HCT116 (cell line): ENCODE data around the gene TPBGL. TPM values are rescaled to one million over a fixed set of nuclear protein-coding genes. Genes with fewer than 3 reads are reported as not detected.

ENCODE experiments used
- ATAC-seq: fragments of 200-7000 bp; cut with Tn5 transposase; 2 replicates; pipeline ENCODE4 v1.9.1; 2020; ENCODE audit warnings: mild to moderate bottlenecking, moderate library complexity
- BruUV-seq: library from RNA; stranded (reverse); fragments of 400-500 nt; replicated peaks from 2 replicates; lab custom pipeline; 2021; lab: Mats Ljungman, UMichigan
- CTCF ChIA-PET: fragments of 300-600 bp; sonication (Branson Sonifier 250); formaldehyde crosslinking; loops from one replicate; lab custom pipeline; 2021; ENCODE audit warnings: antibody characterized with exemption; lab: Charles Lee
- POLR2A ChIA-PET: fragments of 300-600, 350-600 bp; sonication (Branson Sonifier 250); formaldehyde crosslinking; loops from one replicate; lab custom pipeline; 2021; ENCODE audit warnings: antibody characterized with exemption; lab: Charles Lee
- RAD21 ChIA-PET, 2 experiments: fragments of 300-600 bp; sonication (Branson Sonifier 250); formaldehyde crosslinking; loops; one replicate each; lab custom pipeline; 2023; ENCODE audit warnings: low total read pairs in 2 of 2; ENCODE audit not compliant: uncharacterized antibody in 2 of 2, unreplicated experiment in 2 of 2, low non-redundant PET in 1 of 2; lab: Charles Lee
- DNase-seq: peaks from one replicate; pipeline ENCODE4 v3.0.0-alpha.2; 2010; ENCODE audit warnings: low read depth, low spot score
- H2AFZ ChIP-seq: fragments of 200-600 bp; shearing (Covaris generic), sonication (generic); 2 replicates; pipeline ENCODE4 v1.6.1; 2017; ENCODE audit warnings: low read depth, mixed run types, mixed read lengths, antibody characterized with exemption, low read length; ENCODE audit not compliant: poor library complexity, severe bottlenecking
- H3K27ac ChIP-seq: 2 replicates; pipeline ENCODE4 v1.5.1; 2012; ENCODE audit warnings: low read depth, low read length
- H3K27me3 ChIP-seq: fragments of 200-600 bp; sonication (generic); 2 replicates; pipeline ENCODE4 v1.6.1; 2016; ENCODE audit warnings: mixed run types, low read length, mixed read lengths; ENCODE audit not compliant: insufficient read depth
- H3K36me3 ChIP-seq, 2 experiments: fragments of 200-500 bp in 1 of 2; fragments of 200-600 bp in 1 of 2; sonication (Bioruptor generic) in 1 of 2; sonication (generic) in 1 of 2; 2 replicates each; pipeline versions ENCODE4 v1.5.1 to v1.6.1; 2014 to 2016; ENCODE audit warnings: low read length in 2 of 2, inconsistent platforms in 1 of 2, mixed read lengths in 1 of 2, mixed run types in 1 of 2; ENCODE audit not compliant: insufficient read depth in 2 of 2, control insufficient read depth in 1 of 2
- H3K4me1 ChIP-seq, 2 experiments: fragments of 200-600 bp in 1 of 2; sonication (generic) in 1 of 2; 2 replicates each; pipeline versions ENCODE4 v1.5.1 to v1.6.1; 2012 to 2017; ENCODE audit warnings: low read length in 2 of 2, inconsistent platforms in 1 of 2, mild to moderate bottlenecking in 1 of 2, mixed read lengths in 1 of 2, mixed run types in 1 of 2, moderate library complexity in 1 of 2; ENCODE audit not compliant: insufficient read depth in 2 of 2, control insufficient read depth in 1 of 2
- H3K4me2 ChIP-seq: fragments of 200-600 bp; sonication (generic); 2 replicates; pipeline ENCODE4 v1.6.1; 2017; ENCODE audit warnings: mixed run types, low read length, mixed read lengths
- H3K4me3 ChIP-seq, 2 experiments: fragments of 200-600 bp in 1 of 2; sonication (generic) in 1 of 2; replicated peaks in 1 of 2; 2 replicates each; pipeline ENCODE4 v1.5.1; 2011 to 2016; ENCODE audit warnings: low read length in 2 of 2, control low read depth in 1 of 2, low read depth in 1 of 2, mild to moderate bottlenecking in 1 of 2, mixed read lengths in 1 of 2, mixed run types in 1 of 2
- H3K79me2 ChIP-seq: fragments of 200-600 bp; sonication (generic); 2 replicates; pipeline ENCODE4 v1.6.1; 2017; ENCODE audit warnings: mild to moderate bottlenecking, mixed run types, low read length, moderate library complexity, mixed read lengths; ENCODE audit not compliant: insufficient read depth
- H3K9ac ChIP-seq: fragments of 200-600 bp; sonication (generic); 2 replicates; pipeline ENCODE4 v1.6.1; 2016; ENCODE audit warnings: low read length, mixed read lengths
- H3K9me2 ChIP-seq: fragments of 200-600 bp; sonication (generic), shearing (Covaris generic); 2 replicates; pipeline ENCODE4 v1.6.1; 2017; ENCODE audit warnings: mixed run types, mild to moderate bottlenecking, moderate library complexity; ENCODE audit not compliant: insufficient read depth
- H3K9me3 ChIP-seq, 2 experiments: fragments of 200-500 bp in 1 of 2; fragments of 200-600 bp in 1 of 2; sonication (Bioruptor generic) in 1 of 2; sonication (generic) in 1 of 2; 2 replicates each; pipeline ENCODE4 v1.6.1; 2014 to 2017; ENCODE audit warnings: low read length in 2 of 2, mixed read lengths in 2 of 2, inconsistent platforms in 1 of 2, low read depth in 1 of 2, mild to moderate bottlenecking in 1 of 2, mixed run types in 1 of 2, moderate library complexity in 1 of 2; ENCODE audit not compliant: control insufficient read depth in 1 of 2, insufficient read depth in 1 of 2
- H4K20me1 ChIP-seq: fragments of 200-600 bp; sonication (generic), shearing (Covaris generic); 2 replicates; pipeline ENCODE4 v1.6.1; 2017; ENCODE audit warnings: mixed run types, mild to moderate bottlenecking, moderate library complexity; ENCODE audit not compliant: insufficient read depth
- ATF3 ChIP-seq: IDR thresholded peaks from 2 replicates; pipeline ENCODE4 v1.6.1; 2012
- CEBPB ChIP-seq: IDR thresholded peaks from 2 replicates; pipeline ENCODE4 v1.6.1; 2012; ENCODE audit warnings: low read depth
- CTCF ChIP-seq, 3 experiments: fragments of 200-600 bp in 1 of 3; sonication (generic) in 1 of 3; IDR thresholded peaks in 2 of 3; conservative IDR thresholded peaks in 1 of 3; 2 replicates each; pipeline ENCODE4 v1.5.1; 2012 to 2017; ENCODE audit warnings: low read depth in 2 of 3, low read length in 2 of 3, antibody characterized with exemption in 1 of 3, borderline replicate concordance in 1 of 3, control low read depth in 1 of 3, mild to moderate bottlenecking in 1 of 3, mixed read lengths in 1 of 3, mixed run types in 1 of 3, moderate library complexity in 1 of 3; ENCODE audit not compliant: insufficient read depth in 1 of 3
- ELF1 ChIP-seq: IDR thresholded peaks from 2 replicates; pipeline ENCODE4 v1.6.1; 2012; ENCODE audit warnings: low read depth, borderline replicate concordance
- EZH2phosphoT487 ChIP-seq: fragments of 200-600 bp; IDR thresholded peaks from 2 replicates; pipeline ENCODE4 v1.6.1; 2018; ENCODE audit warnings: antibody characterized with exemption, borderline replicate concordance
- FOSL1 ChIP-seq: IDR thresholded peaks from 2 replicates; pipeline ENCODE4 v1.6.1; 2012; ENCODE audit warnings: low read depth
- MAX ChIP-seq: IDR thresholded peaks from 2 replicates; pipeline ENCODE4 v1.6.1; 2012
- POLR2A ChIP-seq: IDR thresholded peaks from 2 replicates; pipeline ENCODE4 v1.7.0; 2011; ENCODE audit warnings: borderline replicate concordance; ENCODE audit not compliant: insufficient read depth, insufficient read length; ENCODE audit errors: extremely low read depth
- POLR2AphosphoS5 ChIP-seq: IDR thresholded peaks from 2 replicates; pipeline ENCODE4 v1.6.1; 2011; ENCODE audit warnings: mild to moderate bottlenecking, low read depth, low read length, moderate library complexity
- RAD21 ChIP-seq: IDR thresholded peaks from 2 replicates; pipeline ENCODE4 v1.6.1; 2012; ENCODE audit warnings: low read depth, mild to moderate bottlenecking
- REST ChIP-seq: IDR thresholded peaks from 2 replicates; pipeline ENCODE4 v1.6.1; 2012; ENCODE audit warnings: low read depth
- SP1 ChIP-seq: IDR thresholded peaks from 2 replicates; pipeline ENCODE4 v1.6.1; 2012; ENCODE audit warnings: low read depth
- YY1 ChIP-seq: IDR thresholded peaks from 2 replicates; pipeline ENCODE4 v1.6.1; 2011; ENCODE audit warnings: low read length, low read depth, moderate library complexity, mild to moderate bottlenecking; ENCODE audit not compliant: insufficient replicate concordance; ENCODE audit errors: extremely low read depth
- ZFX ChIP-seq: fragments of 450-650 bp; IDR thresholded peaks from 2 replicates; pipeline ENCODE4 v1.6.1; 2017
- intact Hi-C: fragments of 100-400 bp; cut with micrococcal nuclease; formaldehyde crosslinking; loops from 2 replicates; pipeline ENCODE4 v1.10.0; 2022
- total RNA-seq: library from RNA; stranded (reverse); gene quantifications from one replicate; pipeline ENCODE4 v1.2.1, GENCODE V29; 2021; ENCODE audit not compliant: unreplicated experiment

The TPBGL gene
- total RNA-seq, 1 experiment from 2014 or later, result 0.12 TPM

GRCh38 chr11:75268626-75269366 lies 28.2 kb downstream of the TPBGL start:
- no peaks in the 10 kb centered on the region for H3K9me2 ChIP-seq
- DNase-seq, result no peak
- no peaks in the 10 kb centered on the region for H3K79me2 ChIP-seq
- no peak overlapping the region for H3K4me2 ChIP-seq
- H4K20me1 ChIP-seq, result no peaks in the 10 kb centered on the region
- BruUV-seq, result no TSS peak
- H3K36me3 ChIP-seq, result peaks cover 0 to 2% of the 10 kb centered on the region in 2 experiments; a peak in 1 of 4 replicates
- no peaks in the 10 kb centered on the region for H3K27me3 ChIP-seq
- H2AFZ ChIP-seq, result no peak overlapping the region
- H3K4me3 ChIP-seq, result no peak overlapping the region
- no peaks in the 10 kb centered on the region for H3K4me1 ChIP-seq
- intact Hi-C loops, result no loop called here
- RAD21 ChIA-PET, result interaction anchor here in 1 of 2 experiments (0.6 kb wide), 1 partner anchor 128 kb away, joined by 3 read pairs; no protein-coding TSS in a partner anchor
- no peak for TF ChIP-seq MAX
- H3K9ac ChIP-seq, result no peak overlapping the region
- no peaks in the 10 kb centered on the region for H3K9me3 ChIP-seq
- no peak overlapping the region for H3K27ac ChIP-seq
- POLR2A ChIA-PET, result no interaction called here
- no peak for ATAC-seq
- CTCF ChIA-PET, result interaction anchor here (0.6 to 2.4 kb wide), 2 partner anchors 20 to 87 kb away, joined by 4 to 9 read pairs; no protein-coding TSS in a partner anchor

- no peak overlapping the region for H2AFZ ChIP-seq
- intact Hi-C loops, result no loop called here
- H4K20me1 ChIP-seq, result no peaks in the 10 kb centered on the region
- DNase-seq (no peak), ATAC-seq (no peak)
- no peaks in the 10 kb centered on the region for H3K9me2 ChIP-seq
- H3K9ac ChIP-seq, result no peak overlapping the region
- no peaks in the 10 kb centered on the region for H3K79me2 ChIP-seq
- RAD21 ChIA-PET, result interaction anchor here in 1 of 2 experiments (0.6 kb wide), 1 partner anchor 129 kb away, joined by 3 read pairs; no protein-coding TSS in a partner anchor
- TF ChIP-seq RAD21 (no peak), ELF1 (no peak), POLR2A (no peak), POLR2AphosphoS5 (no peak), YY1 (no peak), EZH2phosphoT487 (no peak), SP1 (no peak), ATF3 (no peak), CEBPB (no peak), REST (no peak), CTCF (IDR thresholded peaks at IDR 0.05 in 2 of 3, conservative IDR thresholded peaks at IDR 0.05 in 1 of 3; ENCODE audit: borderline replicate concordance in 1 of 3, insufficient read depth in 1 of 3, low read depth in 2 of 3, low read length in 2 of 3) (no peak), FOSL1 (no peak), ZFX (no peak)
- CTCF ChIA-PET, result interaction anchor here (2.4 kb wide), 1 partner anchor 20 kb away, joined by 9 read pairs; no protein-coding TSS in a partner anchor
- no peak overlapping the region for H3K27ac ChIP-seq
- no TSS peak for BruUV-seq
- H3K4me1 ChIP-seq, result no peaks in the 10 kb centered on the region
- H3K9me3 ChIP-seq, result no peaks in the 10 kb centered on the region
- H3K4me2 ChIP-seq, result no peak overlapping the region
- no peak overlapping the region for H3K4me3 ChIP-seq
- H3K36me3 ChIP-seq, result peaks cover 0 to 4% of the 10 kb centered on the region in 2 experiments; a peak in 1 of 4 replicates
- no peaks in the 10 kb centered on the region for H3K27me3 ChIP-seq
- POLR2A ChIA-PET, result no interaction called here
Observed at GRCh38 chr11:75269367-75269660, 28.7 kb downstream of the TPBGL start.
